ENCODE data around the gene SLC13A2.

The SLC13A2 gene

DNA sequence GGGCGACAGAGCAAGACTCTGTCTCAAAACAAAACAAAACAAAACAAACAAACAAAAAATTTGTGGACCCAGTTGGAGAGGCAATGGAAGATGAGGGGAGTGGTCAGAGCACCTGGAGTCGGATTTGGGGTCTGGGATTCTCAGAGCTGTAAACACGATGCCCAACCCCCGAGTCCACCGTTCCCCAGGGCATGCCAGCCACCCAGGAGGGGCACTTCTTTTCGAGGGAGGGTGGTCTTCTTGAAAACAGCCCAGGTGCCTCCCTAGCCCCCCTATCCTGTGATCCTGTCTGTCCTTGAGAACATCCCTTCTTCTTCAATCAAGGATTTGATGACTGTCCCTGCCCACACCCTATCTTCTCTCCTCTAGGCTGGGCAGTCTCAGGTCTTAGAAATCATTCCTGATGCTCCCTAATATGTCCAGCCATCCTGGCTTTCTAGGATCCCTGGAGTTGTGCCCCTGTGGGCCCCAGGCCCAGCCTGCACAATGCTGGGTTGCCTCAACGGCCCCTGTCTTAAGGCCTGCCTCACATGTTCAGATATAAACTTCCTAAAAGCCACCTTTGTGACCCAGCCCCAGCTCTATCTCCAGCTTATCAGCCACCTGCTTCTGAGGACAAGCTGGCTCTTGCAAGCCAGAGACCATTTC is 3.1 kb upstream of the SLC13A2 start:
- H3K4me1 ChIP-seq = no peaks in the 10 kb centered on the region
- H3K27ac ChIP-seq = no peak overlapping the region
- TF ChIP-seq, protein P1, sequence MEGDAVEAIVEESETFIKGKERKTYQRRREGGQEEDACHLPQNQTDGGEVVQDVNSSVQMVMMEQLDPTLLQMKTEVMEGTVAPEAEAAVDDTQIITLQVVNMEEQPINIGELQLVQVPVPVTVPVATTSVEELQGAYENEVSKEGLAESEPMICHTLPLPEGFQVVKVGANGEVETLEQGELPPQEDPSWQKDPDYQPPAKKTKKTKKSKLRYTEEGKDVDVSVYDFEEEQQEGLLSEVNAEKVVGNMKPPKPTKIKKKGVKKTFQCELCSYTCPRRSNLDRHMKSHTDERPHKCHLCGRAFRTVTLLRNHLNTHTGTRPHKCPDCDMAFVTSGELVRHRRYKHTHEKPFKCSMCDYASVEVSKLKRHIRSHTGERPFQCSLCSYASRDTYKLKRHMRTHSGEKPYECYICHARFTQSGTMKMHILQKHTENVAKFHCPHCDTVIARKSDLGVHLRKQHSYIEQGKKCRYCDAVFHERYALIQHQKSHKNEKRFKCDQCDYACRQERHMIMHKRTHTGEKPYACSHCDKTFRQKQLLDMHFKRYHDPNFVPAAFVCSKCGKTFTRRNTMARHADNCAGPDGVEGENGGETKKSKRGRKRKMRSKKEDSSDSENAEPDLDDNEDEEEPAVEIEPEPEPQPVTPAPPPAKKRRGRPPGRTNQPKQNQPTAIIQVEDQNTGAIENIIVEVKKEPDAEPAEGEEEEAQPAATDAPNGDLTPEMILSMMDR (IDR thresholded peaks at IDR 0.05) = no peak
- H3K4me2 ChIP-seq (ENCODE audit: low read length) = no peak overlapping the region
- no peak overlapping the region for H2AFZ ChIP-seq
- H3K9ac ChIP-seq = no peak overlapping the region
- H3K79me2 ChIP-seq = no peaks in the 10 kb centered on the region
- H3K9me3 ChIP-seq (ENCODE audit: control insufficient read depth, low read length) = no peaks in the 10 kb centered on the region
- H3K4me3 ChIP-seq (ENCODE audit: low read depth, low read length) = no peak overlapping the region
- H3K27me3 ChIP-seq (ENCODE audit: control insufficient read depth, insufficient read depth, low read length) = no peaks in the 10 kb centered on the region
- H3K36me3 ChIP-seq (ENCODE audit: control insufficient read depth, insufficient read depth, low read length) = no peaks in the 10 kb centered on the region

DNA sequence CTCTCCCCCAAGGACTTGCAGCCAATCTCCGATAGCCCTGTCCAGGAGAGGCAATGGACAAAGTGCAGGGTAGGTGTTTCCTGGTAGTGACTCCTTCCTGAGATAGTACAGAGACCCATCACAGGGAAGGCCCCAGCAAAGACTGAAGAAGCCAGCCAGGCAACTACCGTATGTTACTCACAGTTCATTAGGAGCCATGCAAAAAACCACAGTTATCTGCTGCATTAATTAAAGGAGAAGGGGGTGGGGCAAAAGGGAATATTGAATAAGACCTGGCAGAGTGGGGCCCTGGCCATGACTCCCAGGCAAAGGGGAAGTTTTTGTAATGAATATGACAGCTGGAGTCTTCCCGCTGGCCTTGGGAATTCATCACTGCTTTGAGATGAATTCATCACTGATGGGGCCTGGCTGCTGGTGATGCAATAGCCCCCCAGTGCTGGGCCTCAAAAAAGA is 2.5 kb upstream of the SLC13A2 start:
- TF ChIP-seq, protein P1 (IDR thresholded peaks at IDR 0.05) = no peak
- Histone ChIP-seq H3K9me3 (ENCODE audit: control insufficient read depth, low read length) (no peaks in the 10 kb centered on the region), H3K36me3 (ENCODE audit: control insufficient read depth, insufficient read depth, low read length) (no peaks in the 10 kb centered on the region), H3K27me3 (ENCODE audit: control insufficient read depth, insufficient read depth, low read length) (no peaks in the 10 kb centered on the region), H3K79me2 (no peaks in the 10 kb centered on the region), H3K27ac (no peak overlapping the region), H3K9ac (no peak overlapping the region), H3K4me3 (ENCODE audit: low read depth, low read length) (no peak overlapping the region), H3K4me2 (ENCODE audit: low read length) (no peak overlapping the region), H2AFZ (no peak overlapping the region), H3K4me1 (no peaks in the 10 kb centered on the region)

DNA sequence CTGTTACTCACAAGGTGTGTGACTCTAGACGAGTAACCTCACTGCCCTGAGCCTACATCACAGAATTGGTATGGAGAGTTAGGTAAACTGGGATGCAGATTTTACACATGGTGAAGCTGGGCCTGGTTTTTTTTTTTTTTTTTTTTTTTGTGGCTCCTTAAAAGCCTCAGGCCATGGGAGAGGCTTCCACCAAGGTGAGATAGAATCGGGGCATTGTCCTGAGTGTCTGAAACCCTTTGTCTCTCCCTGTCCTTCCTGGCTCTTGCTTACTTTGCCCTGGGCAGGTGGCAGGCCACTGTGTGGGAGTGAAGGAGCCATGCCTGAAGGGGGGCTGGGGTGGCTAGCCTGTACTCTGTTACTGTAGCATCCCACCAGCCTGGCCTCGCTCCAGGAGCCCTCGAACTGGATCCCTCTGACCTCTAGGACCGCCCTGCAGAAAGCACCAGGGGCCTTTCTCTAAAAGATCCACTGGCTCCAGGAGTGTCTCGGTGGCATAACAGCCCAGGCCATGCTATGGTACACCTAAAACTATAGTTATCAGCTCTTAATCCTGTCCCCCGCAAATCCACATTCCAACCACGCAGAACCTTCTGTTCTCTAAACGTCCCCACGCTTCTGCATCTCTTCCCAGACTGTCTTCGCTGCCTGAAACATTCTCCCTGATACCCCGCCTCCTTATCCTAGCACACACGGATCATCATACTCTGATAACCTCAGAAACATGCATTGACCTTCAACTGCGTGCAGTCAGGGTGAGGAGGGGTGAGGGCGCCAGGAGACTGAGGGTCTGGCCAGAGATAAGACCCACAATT is 1.7 kb upstream of the SLC13A2 start:
- H3K79me2 ChIP-seq = no peaks in the 10 kb centered on the region
- no peaks in the 10 kb centered on the region for H3K36me3 ChIP-seq (ENCODE audit: control insufficient read depth, insufficient read depth, low read length)
- TF ChIP-seq, protein P1 (IDR thresholded peaks at IDR 0.05) = no peak

DNA sequence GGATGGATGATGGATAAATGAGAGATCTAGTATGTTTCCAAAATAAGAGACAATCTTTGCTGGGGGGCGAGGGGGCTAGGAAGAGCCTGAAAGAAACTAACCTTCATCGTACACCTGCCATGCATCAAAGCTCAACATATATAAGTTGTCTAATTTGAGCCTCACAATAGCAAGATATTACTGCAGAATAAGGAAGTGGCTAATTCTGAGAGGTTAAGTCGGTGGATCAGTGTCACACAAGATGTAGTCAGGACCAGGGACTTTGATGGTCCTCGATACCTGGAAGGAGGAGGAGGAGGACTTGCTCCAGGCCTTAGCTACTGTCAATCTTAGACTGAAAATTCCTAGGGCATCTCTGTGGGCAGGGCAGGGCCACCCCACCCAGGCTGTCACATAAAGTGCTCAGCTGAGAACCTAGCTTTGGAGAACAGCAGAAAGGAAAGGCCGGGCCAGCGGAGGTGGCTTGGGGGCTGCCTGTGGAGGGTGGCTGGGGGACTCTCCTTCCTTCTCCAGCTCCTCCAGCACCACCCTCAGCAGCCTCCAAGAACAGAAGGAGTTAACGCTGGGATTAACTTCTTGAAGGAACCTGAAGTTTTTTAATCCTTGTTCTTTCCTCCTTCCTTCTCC is 460 bp upstream of the SLC13A2 start:
- H3K4me3 ChIP-seq (ENCODE audit: low read depth, low read length) = no peak overlapping the region
- no peak overlapping the region for H2AFZ ChIP-seq
- TF ChIP-seq, protein P1 (IDR thresholded peaks at IDR 0.05) = no peak
- H3K9me3 ChIP-seq (ENCODE audit: control insufficient read depth, low read length) = no peaks in the 10 kb centered on the region
- no peaks in the 10 kb centered on the region for H3K27me3 ChIP-seq (ENCODE audit: control insufficient read depth, insufficient read depth, low read length)
- no peak overlapping the region for H3K9ac ChIP-seq
- no peaks in the 10 kb centered on the region for H3K4me1 ChIP-seq
- H3K4me2 ChIP-seq (ENCODE audit: low read length) = no peak overlapping the region
- no peaks in the 10 kb centered on the region for H3K36me3 ChIP-seq (ENCODE audit: control insufficient read depth, insufficient read depth, low read length)
- no peaks in the 10 kb centered on the region for H3K79me2 ChIP-seq
- H3K27ac ChIP-seq = no peak overlapping the region

More for the DNA sequence above, 1.7 kb upstream of the SLC13A2 start:
- Histone ChIP-seq H3K4me1 (no peaks in the 10 kb centered on the region), H3K9ac (no peak overlapping the region), H2AFZ (no peak overlapping the region), H3K9me3 (ENCODE audit: control insufficient read depth, low read length) (no peaks in the 10 kb centered on the region), H3K27me3 (ENCODE audit: control insufficient read depth, insufficient read depth, low read length) (no peaks in the 10 kb centered on the region), H3K4me2 (ENCODE audit: low read length) (no peak overlapping the region), H3K4me3 (ENCODE audit: low read depth, low read length) (no peak overlapping the region), H3K27ac (no peak overlapping the region)

All from parathyroid adenoma (tissue), 2 donors.